Astrocyte of the spinal cord (primary cell): Measurements from ENCODE around the gene TEX9.
A peak's percentile ranks its signal among the peaks of the same experiment; 100 is the strongest.
"Not testable (repeated sequence)": the region's sequence is repeated elsewhere in the genome, so short reads cannot be mapped to it uniquely, and the experiment has no call there.

ENCODE experiments used
- DNase-seq: peaks from one replicate; pipeline ENCODE4 v3.0.0; 2011; ENCODE audit warnings: low read depth, low spot score
- H3K4me3 ChIP-seq: 2 replicates; pipeline ENCODE4 v1.5.1; 2011; ENCODE audit warnings: low read depth, mild to moderate bottlenecking, low read length, moderate library complexity
- in situ Hi-C: cut with HindIII; loops from 2 replicates; pipeline ENCODE4 v1.10.0; 2017; ENCODE audit warnings: low sequenced_read_pairs
- TF ChIP-seq, protein P1 (sequence below): IDR thresholded peaks from 2 replicates; pipeline ENCODE4 v1.5.1; 2012; ENCODE audit warnings: low read depth, mild to moderate bottlenecking, low read length, inconsistent platforms

The TEX9 gene

DNA sequence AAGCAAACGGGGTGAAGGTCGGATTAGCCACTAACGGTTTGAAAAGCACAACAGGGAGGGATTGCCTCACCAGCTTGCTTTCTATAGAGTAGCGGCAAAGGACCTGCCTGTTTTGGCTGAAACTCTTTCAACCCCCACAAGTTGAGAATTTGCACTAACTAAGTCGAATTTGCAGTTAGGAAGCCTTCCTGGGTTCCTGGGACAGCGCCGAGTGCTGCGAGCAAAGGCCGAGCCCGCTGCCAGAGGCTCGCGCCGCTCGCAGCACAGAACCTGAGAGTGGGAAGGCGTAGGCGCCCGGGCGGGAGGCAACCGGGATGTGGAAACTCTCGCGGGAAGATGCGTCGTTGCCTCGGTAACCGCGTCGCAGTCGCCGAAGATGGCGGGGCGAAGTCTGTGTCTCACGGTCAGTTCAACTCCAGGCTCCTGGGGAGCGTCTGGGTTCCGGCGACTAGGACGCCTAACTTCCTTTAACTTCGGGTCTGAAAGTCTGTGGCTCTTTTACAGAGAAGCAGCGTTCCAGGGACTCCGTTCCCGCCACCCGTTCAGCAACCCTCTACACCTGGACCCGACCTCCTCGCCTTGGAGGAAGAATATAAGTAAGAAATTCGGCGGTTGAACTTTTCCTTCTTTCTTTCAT lies at the start of gene TEX9:
Gene TEX9, plus strand, starts transcription at position 352 of the 637 bp plus-strand sequence. Its CDS starts 25 bp downstream, at position 377.
- TF ChIP-seq, protein P1, sequence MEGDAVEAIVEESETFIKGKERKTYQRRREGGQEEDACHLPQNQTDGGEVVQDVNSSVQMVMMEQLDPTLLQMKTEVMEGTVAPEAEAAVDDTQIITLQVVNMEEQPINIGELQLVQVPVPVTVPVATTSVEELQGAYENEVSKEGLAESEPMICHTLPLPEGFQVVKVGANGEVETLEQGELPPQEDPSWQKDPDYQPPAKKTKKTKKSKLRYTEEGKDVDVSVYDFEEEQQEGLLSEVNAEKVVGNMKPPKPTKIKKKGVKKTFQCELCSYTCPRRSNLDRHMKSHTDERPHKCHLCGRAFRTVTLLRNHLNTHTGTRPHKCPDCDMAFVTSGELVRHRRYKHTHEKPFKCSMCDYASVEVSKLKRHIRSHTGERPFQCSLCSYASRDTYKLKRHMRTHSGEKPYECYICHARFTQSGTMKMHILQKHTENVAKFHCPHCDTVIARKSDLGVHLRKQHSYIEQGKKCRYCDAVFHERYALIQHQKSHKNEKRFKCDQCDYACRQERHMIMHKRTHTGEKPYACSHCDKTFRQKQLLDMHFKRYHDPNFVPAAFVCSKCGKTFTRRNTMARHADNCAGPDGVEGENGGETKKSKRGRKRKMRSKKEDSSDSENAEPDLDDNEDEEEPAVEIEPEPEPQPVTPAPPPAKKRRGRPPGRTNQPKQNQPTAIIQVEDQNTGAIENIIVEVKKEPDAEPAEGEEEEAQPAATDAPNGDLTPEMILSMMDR, result no peak
- DNase-seq, result peak; percentile 86
- in situ Hi-C loops, result no loop called here

DNA sequence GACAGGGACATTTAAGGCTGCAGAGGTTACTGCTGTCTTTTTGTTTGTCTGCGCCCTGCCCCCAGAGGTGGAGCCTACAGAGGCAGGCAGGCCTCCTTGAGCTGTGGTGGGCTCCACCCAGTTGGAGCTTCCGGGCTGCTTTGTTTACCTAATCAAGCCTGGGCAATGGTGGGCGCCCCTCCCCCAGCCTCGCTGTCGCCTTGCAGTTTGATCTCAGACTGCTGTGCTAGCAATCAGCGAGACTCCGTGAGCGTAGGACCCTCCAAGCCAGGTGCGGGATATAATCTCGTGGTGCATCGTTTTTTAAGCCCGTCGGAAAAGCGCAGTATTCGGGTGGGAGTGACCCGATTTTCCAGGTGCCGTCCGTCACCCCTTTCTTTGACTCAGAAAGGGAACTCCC lies 48.7 kb upstream of the TEX9 start:
- H3K4me3 ChIP-seq, DNase-seq, in situ Hi-C loops: not testable (repeated sequence)

More for the DNA sequence above, at the start of gene TEX9:
- peak within 1 kb of the TSS; percentile 90 for H3K4me3 ChIP-seq

DNA sequence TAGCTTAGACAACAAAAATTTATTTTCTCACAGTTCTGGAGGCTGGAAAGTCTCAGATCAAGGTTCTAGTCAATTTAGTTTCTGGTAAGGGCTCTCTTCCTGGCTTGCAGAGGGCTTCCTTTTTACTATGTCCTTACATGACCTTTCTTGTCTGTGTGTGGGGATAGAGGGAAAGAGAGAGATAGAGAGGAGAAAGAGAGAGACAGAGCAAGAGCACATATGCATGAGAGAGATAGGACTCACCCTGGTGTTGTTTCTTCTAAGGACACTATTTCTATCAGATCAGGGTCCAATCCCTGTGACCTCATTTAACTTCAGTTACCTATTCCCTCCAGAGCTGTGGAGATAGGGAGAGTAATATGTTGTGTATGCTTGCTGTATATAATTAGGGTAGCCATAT lies 44.9 kb upstream of the TEX9 start:
- no peak for DNase-seq
- in situ Hi-C loops, result no loop called here
- H3K4me3 ChIP-seq, result no peak overlapping the region
- TF ChIP-seq, protein P1, result no peak

DNA sequence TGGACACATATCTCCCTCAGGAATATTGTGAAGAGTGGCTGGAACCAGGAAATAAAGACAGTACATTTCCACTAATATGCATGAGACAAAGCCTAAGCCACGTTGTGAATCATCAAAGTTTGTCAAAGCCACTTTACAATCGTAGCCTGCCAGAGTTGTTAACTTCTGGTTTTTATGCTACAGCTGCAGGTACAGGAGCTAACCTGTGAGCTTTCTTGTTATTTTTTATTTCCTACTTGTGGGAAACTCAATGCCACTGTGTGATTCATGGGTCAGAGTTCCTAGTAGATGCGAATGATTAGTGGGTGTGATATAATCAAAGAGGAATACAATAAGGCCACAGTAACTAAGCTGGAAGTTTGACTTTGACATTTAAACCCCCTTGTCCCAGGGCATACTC lies 44.4 kb upstream of the TEX9 start:
- TF ChIP-seq, protein P1, result no peak
- H3K4me3 ChIP-seq, result no peak overlapping the region
- no peak for DNase-seq
- in situ Hi-C loops, result no loop called here

DNA sequence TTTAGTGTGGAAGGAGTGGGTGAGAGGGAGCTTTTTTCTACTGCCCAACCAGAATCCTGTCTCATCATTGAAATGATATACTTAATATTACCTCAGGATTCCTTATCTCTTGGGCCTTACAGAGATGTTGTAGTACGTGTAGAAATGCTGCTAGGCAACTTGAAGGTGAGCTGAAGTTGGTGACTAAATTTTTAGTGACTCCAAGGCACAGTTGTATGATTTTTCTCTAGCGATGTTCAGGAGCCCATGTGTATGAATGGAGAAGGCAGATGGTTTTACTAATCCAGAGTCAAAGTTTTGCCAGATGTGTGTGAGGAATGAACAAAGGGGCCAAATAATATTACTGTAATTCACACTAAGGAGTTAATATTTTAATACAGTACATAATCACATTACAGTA lies 42.8 kb upstream of the TEX9 start:
- in situ Hi-C loops, result no loop called here
- no peak overlapping the region for H3K4me3 ChIP-seq
- DNase-seq, result no peak
- TF ChIP-seq, protein P1, result no peak

DNA sequence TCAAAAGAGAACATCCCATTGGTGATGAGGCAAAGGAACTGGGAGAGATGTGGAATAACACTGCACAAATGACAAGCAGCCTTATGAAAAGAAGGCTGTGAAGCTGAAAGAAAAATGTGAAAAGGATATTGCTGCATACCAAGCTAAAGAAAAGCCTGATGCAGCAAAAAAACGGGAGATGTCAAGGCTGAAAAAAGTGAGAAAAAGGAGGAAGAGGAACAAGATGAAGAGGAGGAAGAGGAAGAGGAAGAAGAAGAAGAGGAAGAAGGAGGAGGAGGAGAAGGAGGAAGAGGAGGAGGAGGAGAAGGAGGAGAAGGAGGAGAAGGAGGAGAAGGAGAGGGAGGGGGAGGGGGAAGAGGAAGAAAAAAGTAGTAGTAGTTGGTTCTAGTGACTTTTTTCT lies 41.8 kb upstream of the TEX9 start:
- in situ Hi-C loops, result no loop called here
- TF ChIP-seq, protein P1, result no peak
- H3K4me3 ChIP-seq, result no peak overlapping the region
- no peak for DNase-seq

DNA sequence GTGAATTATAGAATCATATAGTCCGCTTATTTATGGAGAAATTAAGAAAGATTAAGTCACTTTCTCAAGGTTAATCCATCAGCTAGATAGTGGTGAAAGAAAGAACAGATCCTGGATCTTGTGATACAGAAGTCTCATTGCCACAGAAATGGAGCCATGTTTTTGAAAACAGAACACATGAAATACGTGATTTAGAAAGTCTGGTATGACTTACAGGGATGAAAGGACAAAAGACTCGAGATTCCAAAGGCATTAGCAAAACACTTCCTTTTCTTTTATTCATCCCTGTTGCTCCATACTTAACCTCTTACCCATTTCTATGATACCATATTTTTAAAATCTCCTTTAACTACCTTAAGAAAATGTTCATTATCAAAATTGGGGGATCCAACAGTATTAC lies 40.0 kb upstream of the TEX9 start:
- TF ChIP-seq, protein P1, result no peak
- in situ Hi-C loops, result no loop called here
- H3K4me3 ChIP-seq, result no peak overlapping the region
- DNase-seq, result peak; percentile 7
